Neural progenitor cell (in vitro differentiated cells): ENCODE measurements around the gene GPHN. TPM values are rescaled to one million over a fixed set of nuclear protein-coding genes. Genes with fewer than 3 reads are reported as not detected.

ENCODE experiments used
- DNase-seq: peaks from one replicate; pipeline ENCODE4 v3.0.0-alpha.2; 2016; ENCODE audit warnings: low spot score
- H2AFZ ChIP-seq: fragments of 200-600 bp; sonication (generic); replicated peaks from 2 replicates; pipeline ENCODE4 v1.6.1; 2016; ENCODE audit warnings: antibody characterized with exemption
- H3F3A ChIP-seq: fragments of 200-600 bp; sonication (generic); 2 replicates; pipeline ENCODE4 v1.6.1; 2016; ENCODE audit warnings: antibody characterized with exemption, low read depth
- H3K27ac ChIP-seq: fragments of 200-600 bp; sonication (generic); 2 replicates; pipeline ENCODE4 v1.5.1; 2016; ENCODE audit warnings: mild to moderate bottlenecking
- H3K27me3 ChIP-seq: fragments of 200-600 bp; sonication (generic); 2 replicates; pipeline ENCODE4 v1.6.1; 2016; ENCODE audit warnings: mild to moderate bottlenecking, moderate library complexity
- H3K36me3 ChIP-seq: fragments of 200-600 bp; sonication (generic); 2 replicates; pipeline ENCODE4 v1.5.1; 2016
- H3K4me1 ChIP-seq: fragments of 200-600 bp; sonication (generic); 2 replicates; pipeline ENCODE4 v1.6.1; 2016; ENCODE audit warnings: mixed run types
- H3K4me2 ChIP-seq: fragments of 200-600 bp; sonication (generic); 2 replicates; pipeline ENCODE4 v1.6.1; 2016
- H3K4me3 ChIP-seq: fragments of 200-600 bp; sonication (generic); 2 replicates; pipeline ENCODE4 v1.5.1; 2016
- H3K79me2 ChIP-seq: fragments of 200-600 bp; sonication (generic); 2 replicates; pipeline ENCODE4 v1.6.1; 2016; ENCODE audit warnings: low read depth
- H3K9ac ChIP-seq: fragments of 200-600 bp; sonication (generic); 2 replicates; pipeline ENCODE4 v1.6.1; 2016
- H3K9me3 ChIP-seq: fragments of 200-600 bp; sonication (generic); 2 replicates; pipeline ENCODE4 v1.5.1; 2016; ENCODE audit warnings: low read depth
- H4K20me1 ChIP-seq: fragments of 200-600 bp; sonication (generic); 2 replicates; pipeline ENCODE4 v1.6.1; 2016; ENCODE audit warnings: low read depth
- H3K27ac Mint-ChIP-seq: 3 replicates; pipeline ENCODE4 v1.8.0; 2021; ENCODE audit warnings: mixed read lengths
- H3K27me3 Mint-ChIP-seq: 2 replicates; pipeline ENCODE4 v1.8.0; 2022; ENCODE audit warnings: low read depth, mild to moderate bottlenecking, inconsistent platforms, moderate library complexity, mixed read lengths; ENCODE audit not compliant: insufficient read depth
- H3K36me3 Mint-ChIP-seq: 3 replicates; pipeline ENCODE4 v1.8.0; 2021; ENCODE audit warnings: mixed read lengths
- H3K4me1 Mint-ChIP-seq: 3 replicates; pipeline ENCODE4 v1.8.0; 2021; ENCODE audit warnings: mixed read lengths
- H3K4me3 Mint-ChIP-seq: 3 replicates; pipeline ENCODE4 v1.8.0; 2021; ENCODE audit warnings: mild to moderate bottlenecking, moderate library complexity, mixed read lengths
- H3K9me3 Mint-ChIP-seq: 3 replicates; pipeline ENCODE4 v1.8.0; 2020; ENCODE audit warnings: mixed read lengths
- EZH2 ChIP-seq: fragments of 200-600 bp; sonication (generic); IDR thresholded peaks from 2 replicates; pipeline ENCODE4 v1.6.1; 2017; ENCODE audit warnings: antibody characterized with exemption, mild to moderate bottlenecking, moderate library complexity
- EZH2phosphoT487 ChIP-seq: fragments of 200-600 bp; sonication (generic); IDR thresholded peaks from 2 replicates; pipeline ENCODE4 v1.6.1; 2017; ENCODE audit warnings: antibody characterized with exemption
- total RNA-seq: library from RNA; depleted of rRNA; stranded (reverse); fragments of >200 nt; gene quantifications from 2 replicates; pipeline ENCODE4 v1.2.3, GENCODE V29; 2015; ENCODE audit warnings: low replicate concordance
- TF ChIP-seq, protein P1 (sequence below): fragments of 200-600 bp; sonication (generic); IDR thresholded peaks from 2 replicates; pipeline ENCODE4 v1.5.1; 2017; ENCODE audit warnings: antibody characterized with exemption, mild to moderate bottlenecking

The GPHN gene
- total RNA-seq, 1 donor from 2014 or later: 42.9 TPM

DNA sequence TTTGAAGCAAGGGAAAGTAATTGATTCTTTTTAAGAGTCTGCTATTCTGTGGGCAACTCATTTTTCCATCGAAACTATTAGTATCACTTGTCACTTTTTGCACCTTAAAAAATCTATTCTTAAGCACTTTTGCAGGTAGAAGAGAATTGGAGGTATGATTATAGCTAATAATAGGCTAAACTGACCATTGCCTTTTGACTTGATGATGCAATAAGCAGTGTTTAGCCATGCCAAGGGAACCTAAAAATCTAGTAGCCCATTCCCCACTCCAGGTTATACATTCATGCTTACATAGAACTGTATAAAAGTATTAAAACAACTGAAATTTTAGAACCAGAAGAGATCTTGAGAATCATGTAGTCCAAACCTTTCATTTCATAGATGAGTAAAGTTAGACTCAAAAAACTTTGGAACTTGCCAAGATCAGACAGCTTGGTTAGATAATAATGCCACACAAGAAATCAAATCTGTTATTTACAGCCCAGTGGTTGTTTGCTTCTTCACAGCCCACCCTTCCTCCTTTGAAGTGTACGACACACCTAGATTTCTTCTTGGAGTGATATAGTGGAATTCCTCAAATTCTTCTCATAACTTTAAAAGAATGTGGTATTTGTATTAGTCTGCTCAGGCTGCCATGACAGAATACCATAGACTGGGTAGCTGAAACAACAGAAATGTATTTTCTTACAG is 659.6 kb downstream of the GPHN start:
- H3K9me3 ChIP-seq: no peaks in the 10 kb centered on the region
- Mint-ChIP-seq H3K9me3 (no peaks in the 10 kb centered on the region), H3K27me3 (no peaks in the 10 kb centered on the region), H3K27ac (no peak overlapping the region), H3K36me3 (peaks cover 4% of the 10 kb centered on the region), H3K4me1 (no peaks in the 10 kb centered on the region), H3K4me3 (no peak overlapping the region)
- TF ChIP-seq EZH2 (no peak), EZH2phosphoT487 (no peak)
- TF ChIP-seq, protein P1, sequence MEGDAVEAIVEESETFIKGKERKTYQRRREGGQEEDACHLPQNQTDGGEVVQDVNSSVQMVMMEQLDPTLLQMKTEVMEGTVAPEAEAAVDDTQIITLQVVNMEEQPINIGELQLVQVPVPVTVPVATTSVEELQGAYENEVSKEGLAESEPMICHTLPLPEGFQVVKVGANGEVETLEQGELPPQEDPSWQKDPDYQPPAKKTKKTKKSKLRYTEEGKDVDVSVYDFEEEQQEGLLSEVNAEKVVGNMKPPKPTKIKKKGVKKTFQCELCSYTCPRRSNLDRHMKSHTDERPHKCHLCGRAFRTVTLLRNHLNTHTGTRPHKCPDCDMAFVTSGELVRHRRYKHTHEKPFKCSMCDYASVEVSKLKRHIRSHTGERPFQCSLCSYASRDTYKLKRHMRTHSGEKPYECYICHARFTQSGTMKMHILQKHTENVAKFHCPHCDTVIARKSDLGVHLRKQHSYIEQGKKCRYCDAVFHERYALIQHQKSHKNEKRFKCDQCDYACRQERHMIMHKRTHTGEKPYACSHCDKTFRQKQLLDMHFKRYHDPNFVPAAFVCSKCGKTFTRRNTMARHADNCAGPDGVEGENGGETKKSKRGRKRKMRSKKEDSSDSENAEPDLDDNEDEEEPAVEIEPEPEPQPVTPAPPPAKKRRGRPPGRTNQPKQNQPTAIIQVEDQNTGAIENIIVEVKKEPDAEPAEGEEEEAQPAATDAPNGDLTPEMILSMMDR: no peak
- no peak overlapping the region for H3K9ac ChIP-seq
- no peak overlapping the region for H3K4me3 ChIP-seq
- H2AFZ ChIP-seq: no peak overlapping the region
- no peaks in the 10 kb centered on the region for H3K27me3 ChIP-seq
- H3K4me2 ChIP-seq: no peak overlapping the region
- no peaks in the 10 kb centered on the region for H3F3A ChIP-seq
- no peaks in the 10 kb centered on the region for H4K20me1 ChIP-seq
- DNase-seq: no peak
- no peaks in the 10 kb centered on the region for H3K4me1 ChIP-seq
- no peaks in the 10 kb centered on the region for H3K36me3 ChIP-seq
- H3K27ac ChIP-seq: no peak overlapping the region
- H3K79me2 ChIP-seq: no peaks in the 10 kb centered on the region

DNA sequence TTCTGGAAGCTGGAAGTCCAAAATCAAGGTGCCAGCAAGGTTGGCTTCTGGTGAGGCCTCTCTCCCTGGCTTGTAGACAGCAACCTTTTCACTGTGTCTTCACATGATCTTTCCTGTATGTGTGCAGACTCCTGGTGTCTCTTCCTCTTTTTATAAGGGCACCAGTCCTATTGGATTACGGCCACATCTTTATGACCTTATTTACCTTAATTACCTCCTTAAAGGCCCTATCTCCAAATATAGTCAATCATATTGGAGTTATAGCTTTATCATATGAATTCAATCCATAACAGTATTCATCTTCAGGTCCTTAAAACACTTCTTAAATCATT is 660.1 kb downstream of the GPHN start:
- H2AFZ ChIP-seq: no peak overlapping the region

DNA sequence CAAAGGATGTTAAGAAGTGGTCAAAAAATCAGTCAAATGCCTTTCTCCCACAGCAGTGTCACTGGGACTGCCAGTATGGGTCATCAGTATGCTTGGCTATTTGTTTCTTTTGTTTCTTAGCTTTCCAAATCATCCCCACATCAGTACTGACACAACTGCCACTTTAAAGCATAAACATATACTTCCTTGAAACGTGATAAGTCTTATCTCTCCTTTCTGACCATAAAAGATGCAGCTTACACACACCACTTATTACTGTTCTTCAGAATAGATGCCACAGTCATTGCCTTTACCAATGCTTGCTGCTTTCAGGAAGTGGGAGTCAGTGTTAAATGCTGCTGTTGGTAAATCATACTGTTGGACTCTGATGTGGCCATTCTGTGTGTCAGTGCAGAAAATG is 662.7 kb downstream of the GPHN start:
- Histone ChIP-seq H3K4me2 (no peak overlapping the region), H3K9me3 (no peaks in the 10 kb centered on the region), H3K36me3 (no peaks in the 10 kb centered on the region), H3K4me1 (no peaks in the 10 kb centered on the region), H3K4me3 (no peak overlapping the region), H3K9ac (no peak overlapping the region), H4K20me1 (no peaks in the 10 kb centered on the region), H3K27ac (no peak overlapping the region), H3F3A (no peaks in the 10 kb centered on the region), H3K79me2 (no peaks in the 10 kb centered on the region), H2AFZ (no peak overlapping the region), H3K27me3 (no peaks in the 10 kb centered on the region)
- H3K9me3 Mint-ChIP-seq: peaks cover 24% of the 10 kb centered on the region
- no peak overlapping the region for H3K4me3 Mint-ChIP-seq
- TF ChIP-seq EZH2 (no peak), EZH2phosphoT487 (no peak)
- TF ChIP-seq, protein P1: no peak
- H3K4me1 Mint-ChIP-seq: no peaks in the 10 kb centered on the region
- H3K27me3 Mint-ChIP-seq: no peaks in the 10 kb centered on the region
- no peak overlapping the region for H3K27ac Mint-ChIP-seq
- peaks cover 21% of the 10 kb centered on the region for H3K36me3 Mint-ChIP-seq
- no peak for DNase-seq

More for the DNA sequence above, 660.1 kb downstream of the GPHN start:
- H3K79me2 ChIP-seq: no peaks in the 10 kb centered on the region
- no peaks in the 10 kb centered on the region for H3F3A ChIP-seq
- H3K4me3 ChIP-seq: no peak overlapping the region
- no peaks in the 10 kb centered on the region for H3K4me1 Mint-ChIP-seq
- H4K20me1 ChIP-seq: no peaks in the 10 kb centered on the region
- no peak overlapping the region for H3K4me2 ChIP-seq
- H3K36me3 Mint-ChIP-seq: peaks cover 7% of the 10 kb centered on the region
- no peak overlapping the region for H3K27ac ChIP-seq
- H3K4me3 Mint-ChIP-seq: no peak overlapping the region
- DNase-seq: no peak
- no peaks in the 10 kb centered on the region for H3K9me3 ChIP-seq
- TF ChIP-seq EZH2phosphoT487 (no peak), EZH2 (no peak)
- TF ChIP-seq, protein P1: no peak
- H3K27me3 ChIP-seq: no peaks in the 10 kb centered on the region
- H3K27me3 Mint-ChIP-seq: no peaks in the 10 kb centered on the region
- no peak overlapping the region for H3K9ac ChIP-seq
- H3K27ac Mint-ChIP-seq: no peak overlapping the region
- no peaks in the 10 kb centered on the region for H3K4me1 ChIP-seq
- peaks cover 3% of the 10 kb centered on the region for H3K9me3 Mint-ChIP-seq
- no peaks in the 10 kb centered on the region for H3K36me3 ChIP-seq
